Stimulated activated CD4-positive, alpha-beta T cell treated with anti-CD3 and anti-CD28 coated beads, Interleukin-12 subunit alpha, Interleukin-12 subunit beta, amount 100 ng/mL, for 48 hours (primary cell): ENCODE data around the gene WDR55.
"Not testable (repeated sequence)": the region's sequence is repeated elsewhere in the genome, so short reads cannot be mapped to it uniquely, and the experiment has no call there.

Experiments used
- DNase-seq, 3 donors: peaks; one replicate each; pipeline ENCODE4 v3.0.0-alpha.2; 2020; ENCODE audit warnings: low read depth in 2 of 3, low spot score in 1 of 3

The WDR55 gene

GRCh38 chr5:140664359-140665119, at the start of gene WDR55:
Gene WDR55, plus strand, starts transcription at chr5:140664904. Its CDS starts 9 bp downstream, at chr5:140664913.
- DNase-seq: peak; percentile 93 to 97 (median 94)

GRCh38 chr5:140622301-140622700, 42.4 kb upstream of the WDR55 start:
- no peak for DNase-seq

- DNase-seq: not testable (repeated sequence)
These were observed 41.6 kb upstream of the WDR55 start for GRCh38 chr5:140623061-140623460.

- not testable (repeated sequence) for DNase-seq
These were observed 39.8 kb upstream of the WDR55 start for GRCh38 chr5:140624886-140625285.

- DNase-seq: no peak
These were observed 36.7 kb upstream of the WDR55 start for GRCh38 chr5:140627972-140628371.

GRCh38 chr5:140628711-140629110, 36.0 kb upstream of the WDR55 start:
- DNase-seq: no peak

GRCh38 chr5:140630292-140631035, 34.2 kb upstream of the WDR55 start:
- DNase-seq: no peak

GRCh38 chr5:140631036-140631417, 33.7 kb upstream of the WDR55 start:
- DNase-seq: no peak

GRCh38 chr5:140631831-140632365, 32.8 kb upstream of the WDR55 start:
- no peak for DNase-seq

- peak; percentile 18 to 29 (median 27) for DNase-seq
These were observed 32.2 kb upstream of the WDR55 start for GRCh38 chr5:140632366-140633020.

GRCh38 chr5:140633021-140633471, 31.7 kb upstream of the WDR55 start, which contains the start of gene CD14:
Gene CD14, minus strand, starts transcription at chr5:140633175. Its CDS starts 104 bp downstream, at chr5:140633071.
- DNase-seq: no peak

- no peak for DNase-seq
These were observed 31.2 kb upstream of the WDR55 start for GRCh38 chr5:140633501-140633900.

- no peak for DNase-seq
These were observed 30.6 kb upstream of the WDR55 start for GRCh38 chr5:140634103-140634502.

- no peak for DNase-seq
These were observed 29.1 kb upstream of the WDR55 start for GRCh38 chr5:140635291-140636257.

GRCh38 chr5:140637371-140638100, 27.2 kb upstream of the WDR55 start:
- DNase-seq: no peak

GRCh38 chr5:140638898-140639147, 25.9 kb upstream of the WDR55 start:
- not testable (repeated sequence) for DNase-seq

- peak; percentile 95 to 99 (median 97) for DNase-seq
These were observed 25.3 kb upstream of the WDR55 start, which contains the start of gene TMCO6 for GRCh38 chr5:140639148-140639981. Gene TMCO6, plus strand, starts transcription at chr5:140639451. Its CDS starts 77 bp downstream, at chr5:140639528.

- no peak for DNase-seq
These were observed 23.0 kb upstream of the WDR55 start for GRCh38 chr5:140641716-140642115.

- DNase-seq: no peak
These were observed 22.0 kb upstream of the WDR55 start for GRCh38 chr5:140642718-140643117.
